ENCODE data around the gene CDH13. TPM values are rescaled to one million over a fixed set of nuclear protein-coding genes. Genes with fewer than 3 reads are reported as not detected.

Gene CDH13
- total RNA-seq, 1 donor from 2014 or later, result 45.1 TPM

DNA sequence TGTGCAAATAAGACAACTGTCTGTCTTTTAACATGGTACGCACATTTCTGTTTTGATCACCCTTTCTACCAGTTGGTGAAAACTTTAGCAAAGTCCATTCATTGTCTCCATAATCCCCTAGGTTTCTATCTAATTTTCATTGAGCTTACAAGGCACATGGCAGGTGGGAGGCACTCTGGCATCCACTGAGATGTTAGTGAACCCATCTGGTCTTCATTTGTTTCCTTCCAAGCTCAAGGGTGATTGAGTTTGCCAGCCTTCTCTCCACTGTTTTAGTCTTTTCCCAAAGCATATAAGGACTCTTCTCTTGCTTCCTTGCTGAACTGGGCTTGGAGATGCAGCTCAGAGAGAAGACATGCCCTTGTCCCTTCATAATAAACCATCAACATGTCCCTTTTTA is 179.1 kb downstream of the CDH13 start:
- Mint-ChIP-seq H3K36me3 (ENCODE audit: low read depth) (no peaks in the 10 kb centered on the region), H3K4me1 (ENCODE audit: low read depth) (no peaks in the 10 kb centered on the region), H3K9me3 (ENCODE audit: low read depth) (no peaks in the 10 kb centered on the region), H3K27me3 (ENCODE audit: low read depth) (no peaks in the 10 kb centered on the region), H3K27ac (ENCODE audit: unreplicated experiment) (no peak overlapping the region), H3K4me3 (ENCODE audit: unreplicated experiment) (no peak overlapping the region)
- no peak for TF ChIP-seq CTCF (IDR thresholded peaks at IDR 0.05)
- DNase-seq (ENCODE audit: low spot score), result no peak

DNA sequence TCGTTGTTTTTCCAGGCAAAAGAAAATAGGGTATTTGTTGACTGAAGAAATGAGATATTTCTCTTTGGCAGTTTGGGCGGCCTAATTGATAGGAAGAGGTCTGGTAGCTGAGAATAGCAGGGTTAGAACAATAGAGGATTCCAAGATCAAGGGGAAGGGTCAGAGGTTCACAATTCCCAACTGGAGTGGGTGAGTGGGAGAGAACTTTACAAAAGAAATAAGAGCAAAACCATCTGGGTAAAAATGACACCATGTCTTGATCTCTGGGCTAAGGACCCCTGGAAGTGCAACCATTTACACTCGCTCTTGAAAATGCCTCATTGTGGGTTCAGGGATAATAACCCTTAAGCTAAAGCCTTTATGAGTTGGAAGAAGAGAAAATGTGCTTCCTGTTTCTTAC is 180.5 kb downstream of the CDH13 start:
- Mint-ChIP-seq H3K4me3 (ENCODE audit: unreplicated experiment) (no peak overlapping the region), H3K27ac (ENCODE audit: unreplicated experiment) (no peak overlapping the region), H3K4me1 (ENCODE audit: low read depth) (no peaks in the 10 kb centered on the region), H3K27me3 (ENCODE audit: low read depth) (no peaks in the 10 kb centered on the region), H3K36me3 (ENCODE audit: low read depth) (no peaks in the 10 kb centered on the region), H3K9me3 (ENCODE audit: low read depth) (no peaks in the 10 kb centered on the region)
- DNase-seq (ENCODE audit: low spot score), result no peak
- no peak for TF ChIP-seq CTCF (IDR thresholded peaks at IDR 0.05)

GRCh38 chr16:82808036-82808435 is 181.3 kb downstream of the CDH13 start:
- no peaks in the 10 kb centered on the region for H3K27me3 Mint-ChIP-seq (ENCODE audit: low read depth)
- DNase-seq (ENCODE audit: low spot score), result no peak
- no peak overlapping the region for H3K4me3 Mint-ChIP-seq (ENCODE audit: unreplicated experiment)
- no peaks in the 10 kb centered on the region for H3K9me3 Mint-ChIP-seq (ENCODE audit: low read depth)
- no peak overlapping the region for H3K27ac Mint-ChIP-seq (ENCODE audit: unreplicated experiment)
- no peaks in the 10 kb centered on the region for H3K36me3 Mint-ChIP-seq (ENCODE audit: low read depth)
- no peak for TF ChIP-seq CTCF (IDR thresholded peaks at IDR 0.05)
- no peaks in the 10 kb centered on the region for H3K4me1 Mint-ChIP-seq (ENCODE audit: low read depth)

DNA sequence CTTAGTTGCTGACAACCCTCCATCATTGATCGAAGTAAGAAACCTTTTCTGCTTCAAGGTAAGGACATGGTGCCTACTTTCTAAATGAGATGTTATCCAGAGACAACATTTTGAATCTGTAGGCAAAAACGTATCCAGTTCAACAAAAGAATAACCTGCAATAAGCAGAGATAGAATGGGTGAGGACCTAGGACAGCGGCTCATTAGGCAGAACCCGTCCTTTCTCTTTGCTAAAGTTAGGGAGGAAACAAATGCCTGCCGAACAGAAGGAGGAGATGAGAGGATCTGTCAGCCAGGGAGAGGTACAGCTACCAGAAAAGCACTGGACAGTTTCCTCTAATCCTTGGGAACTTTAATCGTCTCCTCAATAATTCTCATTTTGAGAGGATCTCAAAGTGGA is 183.3 kb downstream of the CDH13 start:
- no peak for DNase-seq (ENCODE audit: low spot score)
- H3K27ac Mint-ChIP-seq (ENCODE audit: unreplicated experiment), result no peak overlapping the region
- no peaks in the 10 kb centered on the region for H3K9me3 Mint-ChIP-seq (ENCODE audit: low read depth)
- H3K27me3 Mint-ChIP-seq (ENCODE audit: low read depth), result no peaks in the 10 kb centered on the region
- no peak for TF ChIP-seq CTCF (IDR thresholded peaks at IDR 0.05)
- no peaks in the 10 kb centered on the region for H3K4me1 Mint-ChIP-seq (ENCODE audit: low read depth)
- H3K36me3 Mint-ChIP-seq (ENCODE audit: low read depth), result no peaks in the 10 kb centered on the region
- no peak overlapping the region for H3K4me3 Mint-ChIP-seq (ENCODE audit: unreplicated experiment)

- no peak for DNase-seq (ENCODE audit: low spot score)
- no peaks in the 10 kb centered on the region for H3K36me3 Mint-ChIP-seq (ENCODE audit: low read depth)
- no peak overlapping the region for H3K4me3 Mint-ChIP-seq (ENCODE audit: unreplicated experiment)
Observed at GRCh38 chr16:82814059-82814458, 187.3 kb downstream of the CDH13 start.

More at GRCh38 chr16:82814059-82814458, 187.3 kb downstream of the CDH13 start:
- no peaks in the 10 kb centered on the region for H3K4me1 Mint-ChIP-seq (ENCODE audit: low read depth)
- no peaks in the 10 kb centered on the region for H3K27me3 Mint-ChIP-seq (ENCODE audit: low read depth)
- H3K27ac Mint-ChIP-seq (ENCODE audit: unreplicated experiment), result no peak overlapping the region
- no peaks in the 10 kb centered on the region for H3K9me3 Mint-ChIP-seq (ENCODE audit: low read depth)
- TF ChIP-seq CTCF (IDR thresholded peaks at IDR 0.05), result no peak
